Skeletal muscle satellite cell (primary cell): ENCODE measurements around the gene TFCP2L1.

Source experiments
- H3K27me3 ChIP-seq: 2 replicates; pipeline ENCODE4 v1.7.0; 2013; ENCODE audit warnings: low read length; ENCODE audit not compliant: control insufficient read depth, insufficient read depth
- H3K36me3 ChIP-seq: 2 replicates; pipeline ENCODE4 v1.7.0; 2013; ENCODE audit warnings: mild to moderate bottlenecking, control low read depth, low read length; ENCODE audit not compliant: insufficient read depth
- H3K4me1 ChIP-seq: 2 replicates; pipeline ENCODE4 v1.7.0; 2013; ENCODE audit warnings: low read length; ENCODE audit not compliant: control insufficient read depth, insufficient read depth
- H3K4me2 ChIP-seq: 2 replicates; pipeline ENCODE4 v1.7.0; 2013; ENCODE audit warnings: mild to moderate bottlenecking, low read length
- H3K4me3 ChIP-seq: 2 replicates; pipeline ENCODE4 v1.7.0; 2013; ENCODE audit warnings: low read length
- H3K9ac ChIP-seq: 2 replicates; pipeline ENCODE4 v1.7.0; 2013; ENCODE audit warnings: mild to moderate bottlenecking, low read depth, low read length, moderate library complexity
- H3K9me3 ChIP-seq: replicated peaks from 2 replicates; pipeline ENCODE4 v1.7.0; 2013; ENCODE audit warnings: mild to moderate bottlenecking, control low read depth, low read length

The TFCP2L1 gene

GRCh38 chr2:121246704-121247255 is 38.2 kb downstream of the TFCP2L1 start:
- Histone ChIP-seq H3K9ac (no peak overlapping the region), H3K4me1 (no peaks in the 10 kb centered on the region), H3K27me3 (peaks cover 36% of the 10 kb centered on the region), H3K36me3 (no peaks in the 10 kb centered on the region), H3K4me2 (no peak overlapping the region), H3K4me3 (no peak overlapping the region), H3K9me3 (no peaks in the 10 kb centered on the region)

GRCh38 chr2:121245913-121246312 is 39.1 kb downstream of the TFCP2L1 start:
- no peaks in the 10 kb centered on the region for H3K9me3 ChIP-seq
- no peak overlapping the region for H3K9ac ChIP-seq
- peaks cover 34% of the 10 kb centered on the region for H3K27me3 ChIP-seq
- H3K36me3 ChIP-seq: no peaks in the 10 kb centered on the region
- H3K4me1 ChIP-seq: no peaks in the 10 kb centered on the region
- no peak overlapping the region for H3K4me3 ChIP-seq
- H3K4me2 ChIP-seq: no peak overlapping the region

DNA sequence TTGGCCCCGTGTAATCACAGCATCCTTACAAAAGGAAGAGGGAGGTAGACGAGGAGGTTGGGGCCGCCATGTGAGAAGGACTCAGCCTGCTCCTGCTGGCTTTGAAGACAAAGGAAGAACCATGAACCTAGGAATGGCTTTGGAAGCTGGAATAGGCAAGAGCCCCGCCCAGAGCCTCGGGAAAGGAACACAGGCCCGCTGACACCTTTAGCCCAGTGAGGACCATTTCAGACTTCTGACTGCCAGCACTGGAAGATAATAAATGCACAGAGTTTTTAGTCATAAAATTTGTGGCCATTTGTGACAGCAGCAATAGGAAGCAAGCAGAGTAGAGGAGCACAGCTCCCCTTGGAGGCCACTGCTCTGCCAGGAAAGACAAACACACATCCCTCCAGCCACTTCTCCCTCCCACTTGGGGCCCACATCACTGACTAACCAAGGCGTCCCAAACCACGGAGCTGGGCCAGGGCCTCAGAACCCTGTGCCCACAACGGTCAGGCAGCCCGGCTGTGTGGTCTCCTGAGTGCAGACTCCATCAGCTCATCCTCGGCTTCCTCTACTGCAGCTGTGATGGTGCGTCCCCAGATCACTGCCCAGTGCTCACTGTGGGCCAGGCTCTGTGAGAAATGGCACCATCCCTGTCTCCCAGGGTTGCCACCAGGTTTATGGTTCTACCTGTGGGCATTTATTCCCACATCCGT is 39.7 kb downstream of the TFCP2L1 start:
- Histone ChIP-seq H3K4me3 (no peak overlapping the region), H3K9ac (no peak overlapping the region), H3K4me2 (no peak overlapping the region), H3K27me3 (peaks cover 35% of the 10 kb centered on the region), H3K36me3 (no peaks in the 10 kb centered on the region), H3K9me3 (no peaks in the 10 kb centered on the region), H3K4me1 (no peaks in the 10 kb centered on the region)

DNA sequence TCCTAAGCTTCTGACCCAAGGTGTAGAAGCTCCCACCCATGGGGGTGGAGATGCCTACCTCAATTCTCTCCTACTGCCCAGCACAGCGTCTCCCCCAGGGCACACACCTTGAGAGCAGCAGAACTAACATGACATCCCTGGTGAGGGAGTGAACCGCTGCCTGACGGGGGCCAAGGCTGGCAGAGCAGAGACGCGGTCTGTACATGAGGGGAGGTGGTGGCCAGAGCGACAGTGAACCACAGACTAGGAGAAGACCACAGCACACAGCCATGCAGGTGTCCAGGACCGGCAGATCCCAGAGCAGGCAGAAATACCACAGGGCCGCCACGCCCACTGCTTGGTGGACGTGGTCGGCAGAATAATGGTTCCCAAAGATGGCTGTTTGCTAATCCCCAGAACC is 40.4 kb downstream of the TFCP2L1 start:
- Histone ChIP-seq H3K27me3 (peaks cover 40% of the 10 kb centered on the region), H3K4me1 (no peaks in the 10 kb centered on the region), H3K4me3 (no peak overlapping the region), H3K9me3 (no peaks in the 10 kb centered on the region), H3K36me3 (no peaks in the 10 kb centered on the region), H3K4me2 (no peak overlapping the region), H3K9ac (no peak overlapping the region)

- Histone ChIP-seq H3K9ac (no peak overlapping the region), H3K27me3 (peaks cover 41% of the 10 kb centered on the region), H3K9me3 (no peaks in the 10 kb centered on the region), H3K4me2 (no peak overlapping the region), H3K4me1 (no peaks in the 10 kb centered on the region), H3K4me3 (no peak overlapping the region), H3K36me3 (no peaks in the 10 kb centered on the region)
Observed at GRCh38 chr2:121243821-121244460, 41.1 kb downstream of the TFCP2L1 start.

DNA sequence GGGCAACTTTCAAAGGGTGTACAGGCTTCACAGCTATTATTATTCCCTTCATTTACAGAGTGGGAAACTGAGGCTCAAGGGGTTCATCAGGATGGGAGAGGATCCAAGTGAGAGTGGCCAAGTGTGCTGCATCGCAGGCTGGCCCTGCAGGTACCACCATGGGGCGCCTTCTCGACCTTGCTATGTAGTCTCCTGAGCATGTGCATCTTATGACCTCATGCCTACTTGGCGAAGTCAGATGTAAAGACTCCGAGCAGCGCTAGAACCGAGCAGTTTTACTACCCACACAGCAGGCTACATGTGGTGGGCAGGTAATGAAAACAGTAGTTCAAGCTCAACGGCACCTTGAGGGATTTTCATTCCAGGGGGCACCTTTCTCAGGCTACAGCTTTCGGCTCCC is 42.0 kb downstream of the TFCP2L1 start:
- Histone ChIP-seq H3K27me3 (peaks cover 47% of the 10 kb centered on the region), H3K4me3 (no peak overlapping the region), H3K4me1 (no peaks in the 10 kb centered on the region), H3K9ac (no peak overlapping the region), H3K36me3 (no peaks in the 10 kb centered on the region), H3K4me2 (no peak overlapping the region), H3K9me3 (no peaks in the 10 kb centered on the region)

DNA sequence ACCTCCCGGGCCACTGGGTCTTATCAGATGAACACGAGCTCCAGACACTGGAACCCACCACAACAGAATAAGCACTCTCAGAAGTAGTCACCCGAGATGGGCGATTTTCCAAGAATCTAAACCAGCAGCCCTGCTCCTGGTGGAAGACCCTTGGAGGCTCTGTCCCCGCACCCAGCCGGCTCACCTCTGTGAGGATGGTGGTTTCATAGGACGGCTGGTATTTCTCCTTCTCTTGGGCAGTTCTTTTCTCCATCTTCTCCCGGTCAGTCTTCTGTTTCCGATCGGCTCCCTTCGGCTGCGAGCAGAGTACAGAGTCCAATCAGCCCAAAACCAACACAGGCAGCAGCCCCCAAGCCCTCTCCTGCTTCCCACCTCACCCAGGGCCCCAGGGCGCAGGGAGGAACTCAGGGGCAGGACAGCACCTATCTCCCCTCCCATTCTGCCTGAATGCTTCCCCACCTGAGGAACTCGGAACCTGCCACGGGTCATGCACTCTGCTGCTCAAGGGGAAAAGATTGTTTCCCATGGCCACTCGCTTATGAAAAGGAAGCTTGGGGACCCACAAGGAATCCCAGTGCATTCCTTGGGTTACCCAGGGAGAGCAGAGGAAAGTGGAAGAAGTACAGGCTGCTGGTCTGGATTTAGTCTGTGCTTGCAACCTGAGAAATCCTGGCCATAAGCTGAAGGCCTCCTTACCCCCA is 42.7 kb downstream of the TFCP2L1 start:
- no peak overlapping the region for H3K4me2 ChIP-seq

GRCh38 chr2:121241466-121241865 is 43.5 kb downstream of the TFCP2L1 start:
- no peaks in the 10 kb centered on the region for H3K9me3 ChIP-seq
- no peaks in the 10 kb centered on the region for H3K4me1 ChIP-seq
- no peaks in the 10 kb centered on the region for H3K36me3 ChIP-seq
- no peak overlapping the region for H3K9ac ChIP-seq
- no peak overlapping the region for H3K4me3 ChIP-seq
- H3K4me2 ChIP-seq: no peak overlapping the region
- H3K27me3 ChIP-seq: peaks cover 58% of the 10 kb centered on the region

More for the DNA sequence above, 42.7 kb downstream of the TFCP2L1 start:
- no peaks in the 10 kb centered on the region for H3K36me3 ChIP-seq
- no peaks in the 10 kb centered on the region for H3K4me1 ChIP-seq
- H3K27me3 ChIP-seq: peaks cover 53% of the 10 kb centered on the region
- no peak overlapping the region for H3K9ac ChIP-seq
- no peak overlapping the region for H3K4me3 ChIP-seq
- no peaks in the 10 kb centered on the region for H3K9me3 ChIP-seq

DNA sequence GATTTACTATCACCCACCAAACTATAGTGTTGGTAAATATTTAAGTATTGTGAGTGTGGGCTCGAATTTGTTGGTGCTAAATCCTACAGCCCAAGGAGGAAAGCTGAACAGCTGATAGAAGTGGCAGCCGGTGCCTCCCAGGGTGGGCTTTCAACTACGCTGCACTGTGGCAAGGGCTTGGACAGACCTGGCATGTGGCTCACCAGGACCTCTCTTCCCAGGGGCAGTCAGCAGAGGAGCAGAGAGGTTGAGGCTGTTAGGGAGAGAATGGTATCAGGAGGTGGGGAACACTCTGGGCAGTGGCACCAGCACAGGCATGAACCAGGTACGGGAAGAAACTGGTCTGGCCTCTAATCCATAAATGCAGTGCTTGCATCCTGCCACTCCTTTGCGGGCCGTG is 44.6 kb downstream of the TFCP2L1 start:
- no peak overlapping the region for H3K9ac ChIP-seq
- H3K4me2 ChIP-seq: no peak overlapping the region
- H3K4me3 ChIP-seq: no peak overlapping the region
- H3K36me3 ChIP-seq: no peaks in the 10 kb centered on the region
- peaks cover 66% of the 10 kb centered on the region for H3K27me3 ChIP-seq
- no peaks in the 10 kb centered on the region for H3K4me1 ChIP-seq
- H3K9me3 ChIP-seq: no peaks in the 10 kb centered on the region

- Histone ChIP-seq H3K4me3 (no peak overlapping the region), H3K9ac (no peak overlapping the region), H3K27me3 (peaks cover 71% of the 10 kb centered on the region), H3K4me1 (no peaks in the 10 kb centered on the region), H3K4me2 (no peak overlapping the region), H3K36me3 (no peaks in the 10 kb centered on the region), H3K9me3 (no peaks in the 10 kb centered on the region)
Observed at GRCh38 chr2:121239969-121240368, 45.0 kb downstream of the TFCP2L1 start.

GRCh38 chr2:121239471-121239870 is 45.5 kb downstream of the TFCP2L1 start:
- no peak overlapping the region for H3K9ac ChIP-seq
- H3K4me3 ChIP-seq: no peak overlapping the region
- no peaks in the 10 kb centered on the region for H3K36me3 ChIP-seq
- H3K9me3 ChIP-seq: no peaks in the 10 kb centered on the region
- no peak overlapping the region for H3K4me2 ChIP-seq
- H3K4me1 ChIP-seq: no peaks in the 10 kb centered on the region
- H3K27me3 ChIP-seq: peaks cover 73% of the 10 kb centered on the region
